ENCODE measurements around the gene FYTTD1.

The FYTTD1 gene

DNA sequence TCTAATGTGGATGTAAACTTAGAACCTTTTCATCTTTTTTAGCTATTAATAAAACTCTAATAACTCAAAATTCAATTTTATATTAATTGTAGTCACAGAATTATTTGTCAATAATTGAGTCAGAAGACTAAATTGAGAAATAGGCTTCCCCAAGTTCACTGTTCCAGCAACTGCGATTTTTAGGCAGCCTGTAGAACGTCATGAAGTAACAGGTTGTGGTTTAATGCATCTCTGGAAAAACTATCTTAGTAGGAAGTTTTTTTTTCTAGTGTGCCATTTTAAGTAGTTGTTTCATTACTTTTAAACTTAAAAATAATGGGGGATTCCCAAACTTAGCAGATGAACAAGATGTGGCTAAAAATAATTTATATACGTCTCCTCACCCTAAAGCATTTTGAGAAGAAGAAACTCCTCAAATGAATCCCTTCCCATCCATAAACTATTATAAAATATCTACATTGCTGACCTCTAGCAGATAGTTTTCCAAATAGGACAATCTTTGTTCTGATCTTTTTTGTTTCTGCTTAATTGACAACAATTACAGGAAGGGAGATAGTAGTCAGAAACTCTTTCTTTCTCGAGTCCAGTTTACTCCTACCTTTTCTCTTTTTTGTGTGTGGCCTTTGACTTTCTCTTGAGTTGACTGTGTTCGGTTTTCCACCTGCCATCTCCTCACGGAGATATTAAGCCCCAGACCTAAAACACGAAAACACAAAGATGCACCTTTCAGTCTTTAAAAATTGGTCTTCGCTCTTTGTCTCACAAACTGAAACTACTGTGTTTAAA, 84.4 kb downstream of the FYTTD1 start:
- DNase-seq, result no peak

DNA sequence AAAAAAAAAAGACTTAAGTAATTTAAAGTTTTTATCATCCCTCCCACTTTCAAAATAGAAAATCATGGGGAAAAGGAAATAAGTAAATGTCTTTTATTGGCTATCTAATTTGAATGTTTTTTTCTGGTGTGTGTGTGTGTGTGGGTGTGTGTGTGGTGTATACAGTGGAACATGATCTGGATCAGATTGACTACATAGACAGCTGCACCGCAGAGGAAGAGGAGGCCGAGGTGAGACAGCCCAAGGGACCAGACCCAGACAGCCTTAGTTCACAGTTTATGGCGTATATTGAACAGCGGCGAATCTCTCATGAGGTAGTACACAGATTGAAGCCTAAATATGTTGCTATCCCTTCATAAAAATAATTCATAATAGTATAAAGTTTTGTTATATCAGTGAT, 85.8 kb downstream of the FYTTD1 start:
- DNase-seq, result no peak

DNA sequence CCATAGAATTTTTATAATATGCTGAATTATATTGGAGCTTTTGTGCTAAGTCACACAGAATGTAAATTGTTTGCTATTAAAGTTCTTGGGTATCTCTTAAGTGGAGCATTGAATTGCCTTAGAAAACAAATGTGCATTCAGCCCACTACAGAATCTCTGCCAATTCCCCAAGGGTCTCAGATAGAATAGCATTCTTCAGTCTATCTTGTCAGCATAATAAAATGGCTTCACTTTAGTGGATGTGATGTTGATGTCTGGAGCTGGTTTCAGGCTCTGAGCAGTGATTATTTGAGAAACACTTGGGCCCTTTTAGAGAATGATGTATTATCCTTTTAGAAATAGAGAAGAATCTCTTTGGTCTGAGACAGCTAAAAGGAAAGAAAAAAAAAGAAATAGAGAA, 86.6 kb downstream of the FYTTD1 start:
- no peak for DNase-seq
